ENCODE results near the gene PVALB. TPM values are rescaled to one million over a fixed set of nuclear protein-coding genes. Genes with fewer than 3 reads are reported as not detected.
"Not testable (repeated sequence)": the region's sequence is repeated elsewhere in the genome, so short reads cannot be mapped to it uniquely, and the experiment has no call there.

The PVALB gene
- total RNA-seq, 1 donor from 2014 or later, result not detected

DNA sequence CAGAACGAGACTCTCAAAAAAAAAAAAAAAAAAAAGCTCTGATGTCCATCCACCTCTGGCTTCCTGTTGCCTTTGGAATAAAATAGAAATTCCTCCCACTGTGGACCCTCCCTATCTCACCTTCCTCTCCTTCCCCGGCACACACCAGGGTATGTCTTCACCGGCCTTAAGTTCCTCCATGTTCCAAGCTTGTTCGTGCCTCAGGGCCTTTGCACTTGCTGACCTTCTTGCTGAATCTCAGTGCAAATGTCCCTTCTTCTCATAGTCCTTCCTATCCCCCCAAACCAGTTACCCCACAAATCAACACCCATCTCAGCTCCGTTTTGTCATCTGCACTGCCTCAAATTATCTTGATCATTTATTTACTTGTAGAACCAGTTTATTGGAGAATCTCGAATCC lies 61.5 kb downstream of the PVALB start:
- Mint-ChIP-seq H3K36me3 (ENCODE audit: low read depth) (no peaks in the 10 kb centered on the region), H3K9me3 (ENCODE audit: low read depth) (no peaks in the 10 kb centered on the region), H3K4me3 (ENCODE audit: unreplicated experiment) (no peak overlapping the region), H3K27me3 (ENCODE audit: low read depth) (peaks cover 32% of the 10 kb centered on the region), H3K4me1 (ENCODE audit: low read depth) (no peaks in the 10 kb centered on the region), H3K27ac (ENCODE audit: unreplicated experiment) (no peak overlapping the region)
- DNase-seq (ENCODE audit: low spot score), result peak; percentile 11
- TF ChIP-seq, protein P1, sequence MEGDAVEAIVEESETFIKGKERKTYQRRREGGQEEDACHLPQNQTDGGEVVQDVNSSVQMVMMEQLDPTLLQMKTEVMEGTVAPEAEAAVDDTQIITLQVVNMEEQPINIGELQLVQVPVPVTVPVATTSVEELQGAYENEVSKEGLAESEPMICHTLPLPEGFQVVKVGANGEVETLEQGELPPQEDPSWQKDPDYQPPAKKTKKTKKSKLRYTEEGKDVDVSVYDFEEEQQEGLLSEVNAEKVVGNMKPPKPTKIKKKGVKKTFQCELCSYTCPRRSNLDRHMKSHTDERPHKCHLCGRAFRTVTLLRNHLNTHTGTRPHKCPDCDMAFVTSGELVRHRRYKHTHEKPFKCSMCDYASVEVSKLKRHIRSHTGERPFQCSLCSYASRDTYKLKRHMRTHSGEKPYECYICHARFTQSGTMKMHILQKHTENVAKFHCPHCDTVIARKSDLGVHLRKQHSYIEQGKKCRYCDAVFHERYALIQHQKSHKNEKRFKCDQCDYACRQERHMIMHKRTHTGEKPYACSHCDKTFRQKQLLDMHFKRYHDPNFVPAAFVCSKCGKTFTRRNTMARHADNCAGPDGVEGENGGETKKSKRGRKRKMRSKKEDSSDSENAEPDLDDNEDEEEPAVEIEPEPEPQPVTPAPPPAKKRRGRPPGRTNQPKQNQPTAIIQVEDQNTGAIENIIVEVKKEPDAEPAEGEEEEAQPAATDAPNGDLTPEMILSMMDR (IDR thresholded peaks at IDR 0.05), result no peak

DNA sequence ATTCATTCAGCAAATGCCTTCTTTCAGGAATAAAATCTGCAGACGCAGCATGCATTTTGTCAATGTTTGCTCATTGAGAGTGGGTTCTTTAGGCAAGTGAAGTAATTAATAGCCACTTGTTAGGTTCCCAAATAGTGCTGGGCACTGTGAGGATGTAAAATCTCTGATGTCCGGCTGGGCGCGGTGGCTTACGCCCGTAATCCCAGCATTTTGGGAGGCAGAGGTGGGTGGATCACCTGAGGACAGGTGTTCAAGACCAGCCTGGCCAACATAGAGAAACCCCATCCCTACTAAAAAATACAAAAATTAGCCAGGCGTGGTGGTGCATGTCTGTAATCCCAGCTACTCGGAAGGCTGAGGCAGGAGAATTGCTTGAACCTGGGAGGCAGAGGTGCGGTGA lies 62.0 kb downstream of the PVALB start:
- H3K4me1 Mint-ChIP-seq (ENCODE audit: low read depth); H3K27ac Mint-ChIP-seq (ENCODE audit: unreplicated experiment); H3K9me3 Mint-ChIP-seq (ENCODE audit: low read depth); H3K36me3 Mint-ChIP-seq (ENCODE audit: low read depth); H3K4me3 Mint-ChIP-seq (ENCODE audit: unreplicated experiment): not testable (repeated sequence)
- peak; percentile 26 for DNase-seq (ENCODE audit: low spot score)
- peaks cover 32% of the 10 kb centered on the region for H3K27me3 Mint-ChIP-seq (ENCODE audit: low read depth)

- Mint-ChIP-seq H3K27me3 (ENCODE audit: low read depth) (peaks cover 32% of the 10 kb centered on the region), H3K4me3 (ENCODE audit: unreplicated experiment) (no peak overlapping the region), H3K9me3 (ENCODE audit: low read depth) (no peaks in the 10 kb centered on the region), H3K27ac (ENCODE audit: unreplicated experiment) (no peak overlapping the region), H3K36me3 (ENCODE audit: low read depth) (no peaks in the 10 kb centered on the region), H3K4me1 (ENCODE audit: low read depth) (no peaks in the 10 kb centered on the region)
- DNase-seq (ENCODE audit: low spot score), result peak; percentile 81
- TF ChIP-seq, protein P1 (IDR thresholded peaks at IDR 0.05), result no peak
Observed at GRCh38 chr22:36753916-36754315, 62.9 kb downstream of the PVALB start.

DNA sequence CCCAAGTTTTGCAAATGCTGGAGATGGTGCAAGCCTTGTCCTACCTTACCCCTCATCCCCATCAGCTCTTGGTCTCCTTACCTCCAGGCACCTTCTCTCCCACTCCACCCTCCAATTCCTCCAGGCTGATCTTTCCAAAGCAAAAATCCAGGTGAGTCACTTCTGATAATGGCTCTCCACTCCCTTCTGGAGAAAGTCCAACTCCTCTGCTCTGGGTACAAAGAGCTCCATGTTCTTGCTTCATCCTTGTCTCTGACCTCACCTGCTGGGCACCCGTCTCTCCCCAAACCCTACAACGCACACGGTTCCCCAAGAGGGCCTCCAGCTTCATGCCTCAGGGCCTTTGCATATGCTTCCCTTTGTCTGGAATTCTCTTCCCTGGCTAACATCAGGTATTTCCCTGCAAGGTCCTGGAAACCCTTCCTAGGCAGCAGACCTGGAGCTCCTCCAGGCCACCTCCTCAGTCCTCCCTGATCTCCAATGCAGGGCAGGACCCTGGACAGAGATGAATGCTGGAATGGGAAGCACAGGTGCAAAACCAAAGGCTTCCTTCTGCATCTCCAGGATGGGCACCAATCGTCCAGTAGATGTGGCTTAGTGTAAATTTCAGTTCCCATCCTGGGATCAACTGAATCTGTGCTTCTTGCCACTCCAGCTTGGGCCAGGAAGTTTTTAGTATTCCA lies 63.6 kb downstream of the PVALB start:
- Mint-ChIP-seq H3K27me3 (ENCODE audit: low read depth) (peaks cover 32% of the 10 kb centered on the region), H3K4me1 (ENCODE audit: low read depth) (no peaks in the 10 kb centered on the region), H3K36me3 (ENCODE audit: low read depth) (no peaks in the 10 kb centered on the region), H3K27ac (ENCODE audit: unreplicated experiment) (no peak overlapping the region), H3K4me3 (ENCODE audit: unreplicated experiment) (no peak overlapping the region), H3K9me3 (ENCODE audit: low read depth) (no peaks in the 10 kb centered on the region)
- TF ChIP-seq, protein P1 (IDR thresholded peaks at IDR 0.05), result no peak
- peak; percentile 20 for DNase-seq (ENCODE audit: low spot score)

Other genes starting within 250 kb of the PVALB start
- gene CACNG2, start 113.3 kb downstream of the PVALB start, total RNA-seq, result not detected in 3 replicates
- 23.0 to 31.4 TPM (median 24.4 TPM) in 3 replicates for gene IFT27, start 40.9 kb downstream of the PVALB start, total RNA-seq
- not detected in 3 replicates for gene NCF4, start 44.0 kb upstream of the PVALB start, total RNA-seq
- 0.05 to 0.19 TPM (median 0.08 TPM) in 3 replicates for gene CSF2RB, start 96.6 kb upstream of the PVALB start, total RNA-seq
- gene TST, start 202.4 kb upstream of the PVALB start, total RNA-seq, result 17.8 to 25.3 TPM (median 24.9 TPM) in 3 replicates
- 51.0 to 71.4 TPM (median 68.9 TPM) in 3 replicates for gene MPST, start 202.7 kb upstream of the PVALB start, total RNA-seq
- 26.7 to 33.0 TPM (median 28.9 TPM) in 3 replicates for gene KCTD17, start 234.7 kb upstream of the PVALB start, total RNA-seq

All from chondrocyte (in vitro differentiated cells).